ENCODE results near the gene ACTN4.

ACTN4 gene

GRCh38 chr19:38679839-38680238, 32.4 kb downstream of the ACTN4 start:
- no peak for DNase-seq

GRCh38 chr19:38682195-38682867, 34.9 kb downstream of the ACTN4 start:
- no peak for DNase-seq

GRCh38 chr19:38682872-38683392, 35.5 kb downstream of the ACTN4 start:
- DNase-seq, result no peak

GRCh38 chr19:38683393-38684077, 36.1 kb downstream of the ACTN4 start:
- DNase-seq, result peak; percentile 44

GRCh38 chr19:38684078-38684861, 36.8 kb downstream of the ACTN4 start:
- no peak for DNase-seq

GRCh38 chr19:38684862-38685665, 37.6 kb downstream of the ACTN4 start:
- no peak for DNase-seq

- peak; percentile 76 for DNase-seq
These were observed 38.4 kb downstream of the ACTN4 start for GRCh38 chr19:38685666-38686529.

- no peak for DNase-seq
These were observed 39.1 kb downstream of the ACTN4 start for GRCh38 chr19:38686530-38686888.

- DNase-seq, result no peak
These were observed 40.5 kb downstream of the ACTN4 start for GRCh38 chr19:38687837-38688378.

- no peak for DNase-seq
These were observed 42.7 kb downstream of the ACTN4 start for GRCh38 chr19:38690146-38690545.

- DNase-seq, result no peak
These were observed 43.4 kb downstream of the ACTN4 start for GRCh38 chr19:38690832-38691231.

- DNase-seq, result no peak
These were observed 44.5 kb downstream of the ACTN4 start for GRCh38 chr19:38691938-38692457.

GRCh38 chr19:38692458-38693379, 45.3 kb downstream of the ACTN4 start:
- no peak for DNase-seq

- no peak for DNase-seq
These were observed 46.2 kb downstream of the ACTN4 start for GRCh38 chr19:38693380-38694223.

- no peak for DNase-seq
These were observed 47.9 kb downstream of the ACTN4 start for GRCh38 chr19:38695317-38695683.

- no peak for DNase-seq
These were observed 48.6 kb downstream of the ACTN4 start for GRCh38 chr19:38695832-38696728.

- no peak for DNase-seq
These were observed 49.2 kb downstream of the ACTN4 start for GRCh38 chr19:38696729-38697055.

GRCh38 chr19:38697197-38697596, 49.7 kb downstream of the ACTN4 start:
- no peak for DNase-seq
